ENCODE data around the gene NANOS2.

DNA sequence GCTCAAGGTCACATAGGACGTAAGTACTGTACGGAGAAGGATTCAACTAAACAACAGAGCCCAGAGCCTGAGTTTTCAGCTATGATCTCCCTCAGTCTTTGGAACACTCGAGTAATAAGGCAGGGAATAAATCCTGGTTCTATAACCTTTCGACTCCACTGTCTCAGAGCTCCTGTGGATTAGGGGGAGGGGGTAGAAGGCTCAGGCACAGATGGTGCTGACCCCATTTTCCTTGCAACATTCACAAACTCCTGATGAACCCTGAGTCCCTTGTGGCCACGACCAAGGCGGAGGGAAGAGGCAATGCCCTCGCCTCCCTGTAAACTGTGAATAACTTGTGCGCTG lies 37.7 kb upstream of the NANOS2 start:
- TF ChIP-seq, protein P1, sequence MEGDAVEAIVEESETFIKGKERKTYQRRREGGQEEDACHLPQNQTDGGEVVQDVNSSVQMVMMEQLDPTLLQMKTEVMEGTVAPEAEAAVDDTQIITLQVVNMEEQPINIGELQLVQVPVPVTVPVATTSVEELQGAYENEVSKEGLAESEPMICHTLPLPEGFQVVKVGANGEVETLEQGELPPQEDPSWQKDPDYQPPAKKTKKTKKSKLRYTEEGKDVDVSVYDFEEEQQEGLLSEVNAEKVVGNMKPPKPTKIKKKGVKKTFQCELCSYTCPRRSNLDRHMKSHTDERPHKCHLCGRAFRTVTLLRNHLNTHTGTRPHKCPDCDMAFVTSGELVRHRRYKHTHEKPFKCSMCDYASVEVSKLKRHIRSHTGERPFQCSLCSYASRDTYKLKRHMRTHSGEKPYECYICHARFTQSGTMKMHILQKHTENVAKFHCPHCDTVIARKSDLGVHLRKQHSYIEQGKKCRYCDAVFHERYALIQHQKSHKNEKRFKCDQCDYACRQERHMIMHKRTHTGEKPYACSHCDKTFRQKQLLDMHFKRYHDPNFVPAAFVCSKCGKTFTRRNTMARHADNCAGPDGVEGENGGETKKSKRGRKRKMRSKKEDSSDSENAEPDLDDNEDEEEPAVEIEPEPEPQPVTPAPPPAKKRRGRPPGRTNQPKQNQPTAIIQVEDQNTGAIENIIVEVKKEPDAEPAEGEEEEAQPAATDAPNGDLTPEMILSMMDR (IDR thresholded peaks at IDR 0.05), result no peak
- TF ChIP-seq POLR2AphosphoS5 (IDR thresholded peaks at IDR 0.05), result no peak
- no peak for TF ChIP-seq POLR2A (IDR thresholded peaks at IDR 0.05)

All from stomach (tissue), 4 donors.